ENCODE data around the gene MARCHF4. TPM values are rescaled to one million over a fixed set of nuclear protein-coding genes. Genes with fewer than 3 reads are reported as not detected.

Gene MARCHF4
- total RNA-seq, 1 donor from 2014 or later, result not detected

- peak; percentile 93 for ATAC-seq
Measured at GRCh38 chr2:216348756-216349308, 23.5 kb downstream of the MARCHF4 start.

- ATAC-seq, result no peak
Measured at GRCh38 chr2:216346781-216347180, 25.5 kb downstream of the MARCHF4 start.

GRCh38 chr2:216345846-216346245, 26.4 kb downstream of the MARCHF4 start:
- ATAC-seq, result no peak

DNA sequence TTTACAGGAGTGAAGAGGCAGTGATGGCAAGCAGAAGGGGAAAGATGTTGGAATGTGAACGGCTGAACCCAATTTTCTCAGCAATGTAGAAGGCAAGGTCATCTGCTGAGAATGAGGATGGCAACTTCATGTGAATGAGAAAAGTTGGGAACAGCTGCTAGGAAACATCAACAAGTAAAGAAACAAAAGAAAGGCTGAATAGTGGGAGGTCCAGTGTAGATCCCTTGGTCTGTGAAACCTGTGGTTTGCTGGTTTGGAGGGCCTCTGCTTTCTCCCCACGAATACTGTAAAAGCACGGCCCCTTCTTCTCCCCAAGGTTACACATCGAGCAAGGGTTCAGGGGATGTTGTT, 27.4 kb downstream of the MARCHF4 start:
- ATAC-seq, result no peak

DNA sequence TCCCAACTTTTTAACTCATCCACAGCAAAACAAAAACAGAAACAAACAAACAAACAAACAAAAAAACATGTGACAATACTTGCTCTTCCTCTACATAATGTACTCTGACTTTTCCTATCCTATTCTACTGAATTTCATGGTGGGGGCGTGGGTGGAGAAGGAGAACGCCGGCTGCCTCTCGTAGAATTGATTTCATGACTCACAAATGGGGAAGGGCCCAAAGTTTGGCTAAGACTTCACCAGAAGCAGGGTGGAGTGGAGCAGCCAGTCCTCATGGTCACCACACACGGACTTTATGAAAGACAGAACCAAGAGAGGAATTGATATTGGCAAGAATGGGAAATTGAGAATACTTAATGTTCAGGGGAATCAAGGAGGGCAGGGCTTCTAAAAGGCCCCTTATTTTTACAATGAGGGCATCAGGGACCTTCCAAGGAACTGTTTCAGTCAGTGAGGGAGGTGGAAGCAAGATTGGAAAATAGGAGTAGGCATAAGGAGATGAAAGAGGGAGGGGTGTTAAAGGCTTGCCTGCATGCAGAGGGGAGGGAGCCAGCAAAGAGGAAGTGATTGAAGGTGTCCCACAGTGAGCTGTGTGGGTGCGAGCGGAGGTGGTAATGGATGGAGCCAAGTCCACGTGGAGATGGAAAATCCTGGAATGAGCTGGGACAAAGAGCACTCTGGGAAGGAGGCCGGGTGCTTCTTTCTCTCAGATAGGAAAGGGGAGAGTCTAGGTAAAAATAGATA, 27.9 kb downstream of the MARCHF4 start:
- ATAC-seq, result no peak

- ATAC-seq, result peak; percentile 64
Measured at GRCh38 chr2:216343221-216343980, 28.9 kb downstream of the MARCHF4 start.

DNA sequence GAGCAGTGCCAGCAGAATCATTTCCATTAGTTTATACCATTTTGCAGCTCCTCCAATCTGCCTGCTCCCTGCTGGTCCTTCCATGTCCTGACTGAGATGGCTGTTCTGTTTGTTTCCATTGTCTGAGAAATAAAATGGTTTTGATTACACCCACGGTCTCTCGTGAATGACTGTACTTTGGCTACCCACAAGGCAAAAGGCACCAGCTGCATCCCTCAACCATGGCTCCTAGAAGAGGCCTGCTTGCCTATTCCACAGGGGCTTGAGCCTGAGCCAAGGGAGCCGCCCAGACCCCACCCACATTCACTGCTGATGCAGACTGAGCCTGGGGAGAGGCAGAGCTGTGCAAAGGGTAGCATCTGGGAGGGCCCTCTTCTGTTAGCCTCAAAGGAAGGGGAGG, 31.2 kb downstream of the MARCHF4 start:
- ATAC-seq, result no peak

DNA sequence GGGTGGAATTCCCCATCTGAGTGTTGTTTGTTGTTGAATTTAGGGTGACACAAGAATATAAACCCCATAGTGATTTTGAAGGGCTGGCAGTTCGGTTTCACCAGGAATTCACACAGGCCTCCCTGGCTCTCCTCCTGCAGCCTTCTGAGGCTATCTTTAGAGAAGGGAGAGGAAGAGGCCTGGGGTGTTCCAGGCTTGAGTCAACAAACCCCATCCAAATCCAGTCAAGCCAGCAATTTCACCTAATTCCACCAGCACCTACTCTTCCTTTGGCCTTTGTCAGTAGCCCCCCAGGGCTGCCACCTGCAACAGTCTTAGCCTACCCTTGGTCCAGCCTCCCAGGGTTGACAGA, 32.0 kb downstream of the MARCHF4 start:
- no peak for ATAC-seq

GRCh38 chr2:216339456-216340279, 32.6 kb downstream of the MARCHF4 start:
- ATAC-seq, result peak; percentile 22

DNA sequence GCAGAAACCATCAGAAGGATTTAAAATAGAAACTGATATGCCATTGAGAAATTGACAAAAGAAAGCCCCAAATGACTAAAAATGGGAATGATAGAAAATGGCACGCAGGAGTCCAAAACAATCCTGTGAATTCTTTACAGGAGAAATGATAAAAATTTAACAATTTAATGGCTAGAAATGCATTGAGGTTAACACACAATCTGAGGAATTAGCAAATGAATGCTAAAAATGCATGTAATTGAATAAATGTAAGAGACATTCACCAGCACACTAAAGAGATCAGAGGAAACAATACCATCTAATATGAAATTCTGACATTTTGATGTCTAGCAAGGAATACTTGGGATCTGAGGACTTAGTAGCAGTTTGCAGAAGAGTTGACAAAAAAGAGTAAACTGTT, 37.0 kb downstream of the MARCHF4 start:
- no peak for ATAC-seq

- no peak for ATAC-seq
Measured at GRCh38 chr2:216328347-216328746, 43.9 kb downstream of the MARCHF4 start.

- ATAC-seq, result no peak
Measured at GRCh38 chr2:216327447-216327935, 44.8 kb downstream of the MARCHF4 start.

Other genes with a start within 250 kb of the MARCHF4 start
- gene SMARCAL1, start 40.0 kb upstream of the MARCHF4 start, total RNA-seq, result 17.5 TPM
- gene RPL37A, start 126.4 kb upstream of the MARCHF4 start, total RNA-seq, result 2,683 TPM